Measurements from ENCODE around the gene UBE2Z. TPM values are rescaled to one million over a fixed set of nuclear protein-coding genes. Genes with fewer than 3 reads are reported as not detected.

Gene UBE2Z
- total and polyA plus RNA-seq, 9 of the 15 experiments (the other 6 are each of a cell fraction or from before 2014, with no cell fraction given) = 11.8 to 89.0 (median 38.2) TPM

GRCh38 chr17:48908047-48908843, at the start of gene UBE2Z (continued):
- TF ChIP-seq TBP (optimal IDR thresholded peaks at IDR 0.05; ENCODE audit: low read depth, low read length) (peak; percentile 91), RB1 (IDR thresholded peaks at IDR 0.05; ENCODE audit: low read depth) (peak; percentile 87), RUNX1 (IDR thresholded peaks at IDR 0.05; ENCODE audit: low read depth) (no peak), MXD1 (CRISPR knock-in tag; IDR thresholded peaks at IDR 0.05; ENCODE audit: borderline replicate concordance, poor library complexity, severe bottlenecking) (no peak), FOXM1 (IDR thresholded peaks at IDR 0.05; ENCODE audit: low read depth) (no peak), FOXM1 (CRISPR knock-in tag; IDR thresholded peaks at IDR 0.05; ENCODE audit: low read depth) (no peak), ZBTB1 (CRISPR knock-in tag; IDR thresholded peaks at IDR 0.05; ENCODE audit: borderline replicate concordance, low read depth) (peak; percentile 61; the same call in 1 of the 2 replicates), SIN3B (IDR thresholded peaks at IDR 0.05; ENCODE audit: low read depth) (peak; percentile 62; the same call in 1 of the 2 replicates), LARP7 (IDR thresholded peaks at IDR 0.05) (0 out of 2 replicates have a peak, but pooled peaks have one; percentile 69), ZNF274 (IDR thresholded peaks at IDR 0.05; ENCODE audit: borderline replicate concordance, low read depth, low read length) (no peak), U2AF2 (optimal IDR thresholded peaks at IDR 0.05; ENCODE audit: low read depth, low read length) (no peak), BRCA1 (IDR thresholded peaks at IDR 0.05) (no peak), BRCA1 (CRISPR knock-in tag; IDR thresholded peaks at IDR 0.05) (no peak), ZZZ3 (IDR thresholded peaks at IDR 0.05) (no peak), ZFP30 (CRISPR knock-in tag; IDR thresholded peaks at IDR 0.05; ENCODE audit: borderline replicate concordance) (no peak), SMAD3 (CRISPR knock-in tag; conservative IDR thresholded peaks at IDR 0.05) (no peak), ZNF668 (CRISPR knock-in tag; IDR thresholded peaks at IDR 0.05) (no peak), FOXK1 (CRISPR knock-in tag; IDR thresholded peaks at IDR 0.05; ENCODE audit: borderline replicate concordance) (no peak), ARID1B (IDR thresholded peaks at IDR 0.05) (peak; percentile 43; the same call in 1 of the 2 replicates), NFIC (IDR thresholded peaks at IDR 0.05) (peak; percentile 38; the same call in 1 of the 2 replicates), SREBF1 (IDR thresholded peaks at IDR 0.05; ENCODE audit: borderline replicate concordance, low read depth, low read length) (no peak)
- TF ChIP-seq, protein P1, sequence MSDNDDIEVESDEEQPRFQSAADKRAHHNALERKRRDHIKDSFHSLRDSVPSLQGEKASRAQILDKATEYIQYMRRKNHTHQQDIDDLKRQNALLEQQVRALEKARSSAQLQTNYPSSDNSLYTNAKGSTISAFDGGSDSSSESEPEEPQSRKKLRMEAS (CRISPR knock-in tag; IDR thresholded peaks at IDR 0.05) = peak; percentile 69
- TF ChIP-seq, protein P2, sequence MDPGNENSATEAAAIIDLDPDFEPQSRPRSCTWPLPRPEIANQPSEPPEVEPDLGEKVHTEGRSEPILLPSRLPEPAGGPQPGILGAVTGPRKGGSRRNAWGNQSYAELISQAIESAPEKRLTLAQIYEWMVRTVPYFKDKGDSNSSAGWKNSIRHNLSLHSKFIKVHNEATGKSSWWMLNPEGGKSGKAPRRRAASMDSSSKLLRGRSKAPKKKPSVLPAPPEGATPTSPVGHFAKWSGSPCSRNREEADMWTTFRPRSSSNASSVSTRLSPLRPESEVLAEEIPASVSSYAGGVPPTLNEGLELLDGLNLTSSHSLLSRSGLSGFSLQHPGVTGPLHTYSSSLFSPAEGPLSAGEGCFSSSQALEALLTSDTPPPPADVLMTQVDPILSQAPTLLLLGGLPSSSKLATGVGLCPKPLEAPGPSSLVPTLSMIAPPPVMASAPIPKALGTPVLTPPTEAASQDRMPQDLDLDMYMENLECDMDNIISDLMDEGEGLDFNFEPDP (CRISPR knock-in tag; IDR thresholded peaks at IDR 0.05) = no peak
- TF ChIP-seq, protein P3, sequence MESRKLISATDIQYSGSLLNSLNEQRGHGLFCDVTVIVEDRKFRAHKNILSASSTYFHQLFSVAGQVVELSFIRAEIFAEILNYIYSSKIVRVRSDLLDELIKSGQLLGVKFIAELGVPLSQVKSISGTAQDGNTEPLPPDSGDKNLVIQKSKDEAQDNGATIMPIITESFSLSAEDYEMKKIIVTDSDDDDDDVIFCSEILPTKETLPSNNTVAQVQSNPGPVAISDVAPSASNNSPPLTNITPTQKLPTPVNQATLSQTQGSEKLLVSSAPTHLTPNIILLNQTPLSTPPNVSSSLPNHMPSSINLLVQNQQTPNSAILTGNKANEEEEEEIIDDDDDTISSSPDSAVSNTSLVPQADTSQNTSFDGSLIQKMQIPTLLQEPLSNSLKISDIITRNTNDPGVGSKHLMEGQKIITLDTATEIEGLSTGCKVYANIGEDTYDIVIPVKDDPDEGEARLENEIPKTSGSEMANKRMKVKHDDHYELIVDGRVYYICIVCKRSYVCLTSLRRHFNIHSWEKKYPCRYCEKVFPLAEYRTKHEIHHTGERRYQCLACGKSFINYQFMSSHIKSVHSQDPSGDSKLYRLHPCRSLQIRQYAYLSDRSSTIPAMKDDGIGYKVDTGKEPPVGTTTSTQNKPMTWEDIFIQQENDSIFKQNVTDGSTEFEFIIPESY (CRISPR knock-in tag; IDR thresholded peaks at IDR 0.05) = no peak
